Keratinocyte (primary cell): ENCODE measurements around the gene DEFB128. TPM values are rescaled to one million over a fixed set of nuclear protein-coding genes. Genes with fewer than 3 reads are reported as not detected.
A peak's percentile ranks its signal among the peaks of the same experiment; 100 is the strongest.

Source experiments
- DNase-seq: peaks from one replicate; pipeline ENCODE4 v3.0.0-alpha.2; 2011; ENCODE audit warnings: low read depth, missing footprints, low spot score
- FAIRE-seq: peaks from 2 replicates; lab custom pipeline; 2011; peaks lifted over from hg19 to GRCh38; lab: Jason Lieb, UNC
- H2AFZ ChIP-seq: 2 replicates; pipeline ENCODE4 v1.6.0; 2012; ENCODE audit warnings: low read length, control low read depth, inconsistent platforms; ENCODE audit not compliant: control insufficient read depth
- H3K27ac ChIP-seq: 2 replicates; pipeline ENCODE4 v1.5.1; 2011; ENCODE audit warnings: low read length; ENCODE audit not compliant: control insufficient read depth, insufficient read depth
- H3K27me3 ChIP-seq: 3 replicates; pipeline ENCODE4 v1.6.0; 2011; ENCODE audit warnings: low read length; ENCODE audit not compliant: control insufficient read depth, insufficient read depth; ENCODE audit errors: extremely low read depth
- H3K36me3 ChIP-seq, 2 experiments: 2 replicates in 1 of 2; 3 replicates in 1 of 2; pipeline ENCODE4 v1.5.1; 2011; ENCODE audit warnings: low read length in 2 of 2, mild to moderate bottlenecking in 1 of 2; ENCODE audit not compliant: control insufficient read depth in 2 of 2, insufficient read depth in 2 of 2; ENCODE audit errors: extremely low read depth in 1 of 2
- H3K4me1 ChIP-seq: 3 replicates; pipeline ENCODE4 v1.5.1; 2011; ENCODE audit warnings: low read length; ENCODE audit not compliant: control insufficient read depth, insufficient read depth; ENCODE audit errors: extremely low read depth
- H3K4me2 ChIP-seq: 3 replicates; pipeline ENCODE4 v1.6.0; 2011; ENCODE audit warnings: low read depth, low read length; ENCODE audit not compliant: control insufficient read depth, insufficient read depth; ENCODE audit errors: extremely low read depth
- H3K4me3 ChIP-seq, 3 experiments: fragments of 200-600 bp in 1 of 3; sonication (generic) in 1 of 3; 2 replicates in 2 of 3; 3 replicates in 1 of 3; pipeline ENCODE4 v1.5.1; 2011 to 2016; ENCODE audit warnings: low read length in 3 of 3, mild to moderate bottlenecking in 3 of 3, control low read depth in 2 of 3, inconsistent platforms in 1 of 3, low read depth in 1 of 3, mixed read lengths in 1 of 3, mixed run types in 1 of 3, moderate library complexity in 1 of 3; ENCODE audit not compliant: control insufficient read depth in 2 of 3, insufficient read depth in 2 of 3; ENCODE audit errors: extremely low read depth in 1 of 3
- H3K79me2 ChIP-seq: 2 replicates; pipeline ENCODE4 v1.6.0; 2012; ENCODE audit warnings: low read length; ENCODE audit not compliant: control insufficient read depth, insufficient read depth
- H3K9ac ChIP-seq: 3 replicates; pipeline ENCODE4 v1.6.0; 2011; ENCODE audit warnings: low read length; ENCODE audit not compliant: control insufficient read depth, insufficient read depth; ENCODE audit errors: extremely low read depth
- H3K9me1 ChIP-seq: 3 replicates; pipeline ENCODE4 v1.6.0; 2011; ENCODE audit warnings: low read length; ENCODE audit not compliant: control insufficient read depth, insufficient read depth; ENCODE audit errors: extremely low read depth
- H3K9me3 ChIP-seq: 2 replicates; pipeline ENCODE4 v1.5.1; 2012; ENCODE audit warnings: low read depth, low read length; ENCODE audit not compliant: control insufficient read depth
- H4K20me1 ChIP-seq: 3 replicates; pipeline ENCODE4 v1.6.0; 2011; ENCODE audit warnings: low read length; ENCODE audit not compliant: control insufficient read depth, insufficient read depth; ENCODE audit errors: extremely low read depth
- CTCF ChIP-seq, 3 experiments: IDR thresholded peaks in 1 of 3; conservative IDR thresholded peaks in 1 of 3; optimal IDR thresholded peaks in 1 of 3; 2 replicates in 2 of 3; 3 replicates in 1 of 3; pipeline versions ENCODE3 to v1.5.1; 2011; ENCODE audit warnings: low read length in 3 of 3, mild to moderate bottlenecking in 3 of 3, moderate library complexity in 2 of 3, control low read depth in 1 of 3, inconsistent platforms in 1 of 3; ENCODE audit not compliant: insufficient read depth in 2 of 3; ENCODE audit errors: extremely low read depth in 1 of 3
- EZH2 ChIP-seq: IDR thresholded peaks from one replicate; pipeline ENCODE4 v1.6.1; 2012; ENCODE audit warnings: inconsistent platforms, mild to moderate bottlenecking, low read length, moderate library complexity
- dilution Hi-C: fragments of 300-500 bp; cut with MboI; formaldehyde crosslinking; loops from one replicate; pipeline ENCODE4 v1.7.0; 2020; ENCODE audit warnings: low sequenced_read_pairs; ENCODE audit not compliant: extremely low pct_ligation_motif_present
- polyA plus RNA-seq, 5 experiments: library from polyadenylated mRNA; depleted of rRNA in 3 of 5; stranded (reverse) in 3 of 5; stranded (forward) in 1 of 5; unstranded in 1 of 5; fragments of >200 nt; gene quantifications; 1 replicate in 1 of 5; 2 replicates in 3 of 5; 3 replicates in 1 of 5; pipeline versions ENCODE4 v1.2.1 to v1.2.3, GENCODE V29; 2011 to 2012; ENCODE audit warnings: missing spikeins in 2 of 5, low read depth in 1 of 5, low replicate concordance in 1 of 5

DEFB128 gene
- polyA plus RNA-seq, 1 donor (not counting 4 experiments of a cell fraction or from before 2014, with no cell fraction given), result not detected

- Histone ChIP-seq H3K27me3 (peaks cover 6% of the 10 kb centered on the region), H3K9ac (no peak overlapping the region), H3K4me3 (no peak overlapping the region), H3K79me2 (no peaks in the 10 kb centered on the region), H4K20me1 (no peaks in the 10 kb centered on the region), H3K9me1 (no peaks in the 10 kb centered on the region), H2AFZ (no peak overlapping the region), H3K4me2 (no peak overlapping the region), H3K36me3 (no peaks in the 10 kb centered on the region), H3K27ac (no peak overlapping the region), H3K4me1 (no peaks in the 10 kb centered on the region), H3K9me3 (no peaks in the 10 kb centered on the region)
- FAIRE-seq (no peak), DNase-seq (no peak)
- dilution Hi-C loops, result no loop called here
- TF ChIP-seq CTCF (optimal IDR thresholded peaks at IDR 0.05 in 1 of 3, IDR thresholded peaks at IDR 0.05 in 1 of 3, conservative IDR thresholded peaks at IDR 0.05 in 1 of 3; ENCODE audit: extremely low read depth in 1 of 3, insufficient read depth in 2 of 3, low read length in 3 of 3) (no peak), EZH2 (no peak)
Observed at GRCh38 chr20:221258-221830, 31.8 kb upstream of the DEFB128 start.

- no peaks in the 10 kb centered on the region for H3K9me3 ChIP-seq
- H2AFZ ChIP-seq, result no peak overlapping the region
- no peaks in the 10 kb centered on the region for H3K79me2 ChIP-seq
- DNase-seq, result no peak
- no peaks in the 10 kb centered on the region for H4K20me1 ChIP-seq
- H3K9me1 ChIP-seq, result no peaks in the 10 kb centered on the region
- H3K27me3 ChIP-seq, result peaks cover 6% of the 10 kb centered on the region
- dilution Hi-C loops, result no loop called here
- no peak overlapping the region for H3K4me2 ChIP-seq
- no peaks in the 10 kb centered on the region for H3K4me1 ChIP-seq
- H3K27ac ChIP-seq, result no peak overlapping the region
- peak; percentile 41 to 54 (median 50) for TF ChIP-seq CTCF (optimal IDR thresholded peaks at IDR 0.05 in 1 of 3, IDR thresholded peaks at IDR 0.05 in 1 of 3, conservative IDR thresholded peaks at IDR 0.05 in 1 of 3; ENCODE audit: extremely low read depth in 1 of 3, insufficient read depth in 2 of 3, low read length in 3 of 3)
- no peak for TF ChIP-seq EZH2
- peak; percentile 74 for FAIRE-seq
- H3K9ac ChIP-seq, result no peak overlapping the region
- H3K36me3 ChIP-seq, result no peaks in the 10 kb centered on the region
- no peak overlapping the region for H3K4me3 ChIP-seq
Observed at GRCh38 chr20:219290-220115, 30.0 kb upstream of the DEFB128 start.
